HG03432 (cell line): ENCODE measurements around the gene SGK1.

Experiments
- ATAC-seq: cut with Tn5 transposase; IDR thresholded peaks from one replicate; pipeline ENCODE4 v1.9.1; 2021; ENCODE audit warnings: mild to moderate bottlenecking, moderate library complexity; ENCODE audit not compliant: unreplicated experiment

SGK1 gene

GRCh38 chr6:134138226-134138975, 179.5 kb downstream of the SGK1 start:
- no peak for ATAC-seq

- no peak for ATAC-seq
Measured at GRCh38 chr6:134134654-134135053, 183.3 kb downstream of the SGK1 start.

- ATAC-seq: no peak
Measured at GRCh38 chr6:134132494-134133141, 185.3 kb downstream of the SGK1 start.

- no peak for ATAC-seq
Measured at GRCh38 chr6:134131530-134132139, 186.3 kb downstream of the SGK1 start.

- ATAC-seq: no peak
Measured at GRCh38 chr6:134128146-134128545, 189.8 kb downstream of the SGK1 start.

- ATAC-seq: peak; percentile 75
Measured at GRCh38 chr6:134123666-134124208, 194.2 kb downstream of the SGK1 start.

GRCh38 chr6:134122775-134123174, 195.1 kb downstream of the SGK1 start:
- ATAC-seq: no peak

GRCh38 chr6:134119486-134119885, 198.4 kb downstream of the SGK1 start:
- ATAC-seq: no peak
